H1 (cell line): ENCODE results near the gene LBX1. TPM values are rescaled to one million over a fixed set of nuclear protein-coding genes. Genes with fewer than 3 reads are reported as not detected.
A peak's percentile ranks its signal among the peaks of the same experiment; 100 is the strongest.

ENCODE experiments used
- CTCF ChIA-PET: fragments of 300-600 bp; sonication (Branson Sonifier 250); formaldehyde crosslinking; loops from one replicate; lab custom pipeline; 2021; ENCODE audit not compliant: partially characterized antibody; lab: Charles Lee
- POLR2A ChIA-PET: fragments of 300-600 bp; sonication (Branson Sonifier 250); formaldehyde crosslinking; loops from one replicate; lab custom pipeline; 2021; ENCODE audit warnings: inconsistent platforms; ENCODE audit not compliant: partially characterized antibody; lab: Charles Lee
- DNase-seq, 2 experiments: peaks; one replicate each; pipeline versions ENCODE4 v3.0.0 to v3.0.0-alpha.2; 2010 to 2022; ENCODE audit warnings: low spot score in 2 of 2, low read depth in 1 of 2, mixed read lengths in 1 of 2
- FAIRE-seq: peaks from 2 replicates; lab custom pipeline; 2011; peaks lifted over from hg19 to GRCh38; lab: Jason Lieb, UNC
- H2AFZ ChIP-seq: 2 replicates; pipeline ENCODE4 v1.8.1; 2012; ENCODE audit warnings: low read length, inconsistent platforms
- H2AK5ac ChIP-seq: 2 replicates; pipeline ENCODE4 v1.6.1; 2013; ENCODE audit warnings: low read depth, low read length
- H2BK120ac ChIP-seq: replicated peaks from 2 replicates; pipeline ENCODE3; 2013; ENCODE audit warnings: low read depth, low read length, inconsistent platforms
- H2BK12ac ChIP-seq: 2 replicates; pipeline ENCODE4 v1.6.1; 2013; ENCODE audit warnings: low read depth, low read length
- H2BK15ac ChIP-seq: 2 replicates; pipeline ENCODE4 v1.6.1; 2013; ENCODE audit warnings: low read length
- H2BK20ac ChIP-seq: 2 replicates; pipeline ENCODE4 v1.6.1; 2013; ENCODE audit warnings: low read length
- H2BK5ac ChIP-seq: 2 replicates; pipeline ENCODE4 v1.6.1; 2013; ENCODE audit warnings: low read depth, low read length
- H3K14ac ChIP-seq: 2 replicates; pipeline ENCODE4 v1.6.1; 2013; ENCODE audit warnings: inconsistent platforms; ENCODE audit not compliant: insufficient read length
- H3K18ac ChIP-seq: 2 replicates; pipeline ENCODE4 v1.6.1; 2013; ENCODE audit warnings: low read length; ENCODE audit errors: extremely low read depth
- H3K23ac ChIP-seq: 2 replicates; pipeline ENCODE4 v1.6.1; 2013; ENCODE audit warnings: inconsistent platforms; ENCODE audit not compliant: insufficient read length
- H3K23me2 ChIP-seq: 2 replicates; pipeline ENCODE4 v1.6.1; 2013; ENCODE audit warnings: low read depth, low read length
- H3K27ac ChIP-seq: 2 replicates; pipeline ENCODE4 v1.6.1; 2011; ENCODE audit warnings: low read depth, low read length, inconsistent platforms
- H3K27me3 ChIP-seq, 4 experiments: replicated peaks in 1 of 4; 1 replicate in 1 of 4; 2 replicates in 3 of 4; pipeline versions ENCODE4 v1.6.1 to v1.8.1; 2011 to 2013; ENCODE audit warnings: low read length in 3 of 4, mild to moderate bottlenecking in 3 of 4, inconsistent platforms in 2 of 4, mixed read lengths in 2 of 4, moderate library complexity in 1 of 4; ENCODE audit not compliant: control insufficient read depth in 3 of 4, insufficient read depth in 3 of 4; ENCODE audit errors: extremely low read depth in 1 of 4
- H3K36me3 ChIP-seq, 4 experiments: 2 replicates each; pipeline versions ENCODE4 v1.6.1 to v1.8.1; 2011 to 2013; ENCODE audit warnings: mild to moderate bottlenecking in 4 of 4, low read length in 3 of 4, moderate library complexity in 2 of 4, control low read depth in 1 of 4, inconsistent platforms in 1 of 4; ENCODE audit not compliant: insufficient read depth in 4 of 4, control insufficient read depth in 2 of 4
- H3K4ac ChIP-seq: replicated peaks from 2 replicates; pipeline ENCODE3; 2013; ENCODE audit warnings: low read length, low read depth, mixed read lengths, inconsistent platforms; ENCODE audit not compliant: insufficient read length
- H3K4me1 ChIP-seq, 4 experiments: replicated peaks in 1 of 4; 1 replicate in 1 of 4; 2 replicates in 3 of 4; pipeline versions ENCODE4 v1.6.1 to v1.8.1; 2011 to 2013; ENCODE audit warnings: low read length in 3 of 4, inconsistent platforms in 2 of 4, mixed read lengths in 1 of 4; ENCODE audit not compliant: insufficient read depth in 4 of 4, control insufficient read depth in 3 of 4
- H3K4me2 ChIP-seq, 2 experiments: 2 replicates each; pipeline versions ENCODE4 v1.6.1 to v1.8.1; 2011 to 2013; ENCODE audit warnings: low read depth in 2 of 2, low read length in 2 of 2, control low read depth in 1 of 2, inconsistent platforms in 1 of 2, mild to moderate bottlenecking in 1 of 2; ENCODE audit not compliant: insufficient read depth in 1 of 2
- H3K4me3 ChIP-seq, 4 experiments: fragments of 200-600, 300-600 bp in 1 of 4; sonication (generic), shearing (Covaris generic), sonication (Bioruptor Twin) in 1 of 4; 2 replicates each; pipeline versions ENCODE4 v1.5.1 to v1.8.1; 2011 to 2016; ENCODE audit warnings: low read length in 4 of 4, low read depth in 3 of 4, control low read depth in 2 of 4, inconsistent platforms in 2 of 4, mild to moderate bottlenecking in 2 of 4, mixed read lengths in 1 of 4, moderate library complexity in 1 of 4; ENCODE audit not compliant: insufficient read depth in 2 of 4; ENCODE audit errors: extremely low read depth in 1 of 4
- H3K56ac ChIP-seq: replicated peaks from 2 replicates; pipeline ENCODE3; 2013; ENCODE audit warnings: low read depth, mild to moderate bottlenecking, mixed read lengths, low read length, inconsistent platforms; ENCODE audit not compliant: insufficient read length
- H3K79me1 ChIP-seq: 2 replicates; pipeline ENCODE4 v1.6.1; 2013; ENCODE audit warnings: low read depth, low read length, control low read depth
- H3K79me2 ChIP-seq, 2 experiments: 2 replicates each; pipeline versions ENCODE4 v1.6.1 to v1.8.1; 2012 to 2013; ENCODE audit warnings: low read length in 2 of 2, mild to moderate bottlenecking in 2 of 2, inconsistent platforms in 1 of 2; ENCODE audit not compliant: insufficient read depth in 2 of 2, control insufficient read depth in 1 of 2
- H3K9ac ChIP-seq, 4 experiments: replicated peaks in 1 of 4; 1 replicate in 1 of 4; 2 replicates in 3 of 4; pipeline versions ENCODE4 v1.6.1 to v1.8.1; 2011 to 2013; ENCODE audit warnings: low read depth in 3 of 4, low read length in 3 of 4, control low read depth in 2 of 4, mild to moderate bottlenecking in 2 of 4, moderate library complexity in 2 of 4, inconsistent platforms in 1 of 4; ENCODE audit errors: extremely low read depth in 1 of 4
- H3K9me3 ChIP-seq, 2 experiments: 2 replicates each; pipeline versions ENCODE4 v1.6.1 to v1.8.1; 2012 to 2013; ENCODE audit warnings: mild to moderate bottlenecking in 2 of 2, moderate library complexity in 2 of 2, control low read depth in 1 of 2, inconsistent platforms in 1 of 2, low read depth in 1 of 2, low read length in 1 of 2, mixed read lengths in 1 of 2; ENCODE audit not compliant: insufficient read depth in 2 of 2
- H4K20me1 ChIP-seq, 2 experiments: replicated peaks in 1 of 2; 2 replicates each; pipeline versions ENCODE3 to v1.8.1; 2011 to 2013; ENCODE audit warnings: inconsistent platforms in 2 of 2, low read length in 2 of 2, mild to moderate bottlenecking in 1 of 2; ENCODE audit not compliant: insufficient read depth in 2 of 2, control insufficient read depth in 1 of 2
- H4K5ac ChIP-seq: 2 replicates; pipeline ENCODE4 v1.6.1; 2013; ENCODE audit warnings: low read length, low read depth, mixed read lengths, inconsistent platforms; ENCODE audit not compliant: insufficient read length
- H4K8ac ChIP-seq: 2 replicates; pipeline ENCODE4 v1.8.0; 2013; ENCODE audit warnings: mild to moderate bottlenecking, moderate library complexity, low read length, inconsistent platforms; ENCODE audit not compliant: insufficient read depth; ENCODE audit errors: extremely low read depth
- H4K91ac ChIP-seq: replicated peaks from 2 replicates; pipeline ENCODE3; 2013; ENCODE audit warnings: low read length, mixed read lengths, inconsistent platforms; ENCODE audit not compliant: insufficient read length
- ASH2L ChIP-seq: fragments of 200-600, 300-600 bp; sonication (generic); IDR thresholded peaks from one replicate; pipeline ENCODE4 v1.7.1; 2017; ENCODE audit warnings: low read length
- CBX5 ChIP-seq: fragments of 300-800, 300-1000 bp; sonication (generic); IDR thresholded peaks from 2 replicates; pipeline ENCODE4 v1.7.1; 2016; ENCODE audit warnings: antibody characterized with exemption, low read length, low read depth
- CHD2 ChIP-seq: IDR thresholded peaks from 2 replicates; pipeline ENCODE4 v1.6.1; 2012; ENCODE audit warnings: low read length, improper control_type of control experiment
- CTBP2 ChIP-seq: IDR thresholded peaks from 2 replicates; pipeline ENCODE4 v1.7.0; 2011; ENCODE audit warnings: borderline replicate concordance, mild to moderate bottlenecking, moderate library complexity, mixed read lengths, low read length; ENCODE audit not compliant: insufficient read depth, insufficient read length
- RBBP5 ChIP-seq: IDR thresholded peaks from 2 replicates; pipeline ENCODE4 v1.7.1; 2012; ENCODE audit warnings: low read depth, mild to moderate bottlenecking, inconsistent platforms, low read length, moderate library complexity, borderline replicate concordance
- SP1 ChIP-seq: IDR thresholded peaks from 2 replicates; pipeline ENCODE4 v1.6.1; 2011; ENCODE audit warnings: low read depth, low read length
- USF2 ChIP-seq: IDR thresholded peaks from 2 replicates; pipeline ENCODE4 v1.6.1; 2011; ENCODE audit warnings: low read length, improper control_type of control experiment
- WGBS, 2 experiments: shearing (Covaris generic) in 1 of 2; methylation state at CpG; one replicate each; pipeline versions ENCODE4 v1.1.6 to v1.1.7; 2013 to 2015; ENCODE audit warnings: low lambda C conversion rate in 2 of 2, mixed read lengths in 2 of 2, inconsistent platforms in 1 of 2, low coverage in 1 of 2, missing lambda C conversion rate in 1 of 2; ENCODE audit not compliant: insufficient replicate concordance in 2 of 2, insufficient coverage in 1 of 2, insufficient read length in 1 of 2; ENCODE audit errors: extremely low coverage in 1 of 2, missing lambda C conversion rate in 1 of 2; 5-methylcytosine and 5-hydroxymethylcytosine counted together
- polyA plus RNA-seq, 7 experiments: library from polyadenylated mRNA; depleted of rRNA in 3 of 7; stranded (reverse) in 5 of 7; unstranded in 2 of 7; fragments of >200 nt in 5 of 7; fragments of 200-250 nt in 2 of 7; gene quantifications; 1 replicate in 5 of 7; 2 replicates in 1 of 7; 4 replicates in 1 of 7; pipeline versions ENCODE4 v1.2.1 to v1.2.3, GENCODE V29; 2011 to 2013; ENCODE audit warnings: missing spikeins in 2 of 7, mixed read lengths in 2 of 7
- total RNA-seq: library from RNA; stranded (reverse); fragmentation: NEBNext Ultra II Directional; extraction: Animal tissue kit (Norgen Biotek cat#: 25700); gene quantifications from 2 replicates; pipeline ENCODE4 v1.2.1, GENCODE V29; 2021
- TF ChIP-seq, protein P1 (sequence below): IDR thresholded peaks from 2 replicates; pipeline ENCODE4 v1.6.1; 2012; ENCODE audit warnings: inconsistent platforms

LBX1 gene
- total and polyA plus RNA-seq, 2 of the 8 experiments (the other 6 are each of a cell fraction or from before 2014, with no cell fraction given) = not detected

DNA sequence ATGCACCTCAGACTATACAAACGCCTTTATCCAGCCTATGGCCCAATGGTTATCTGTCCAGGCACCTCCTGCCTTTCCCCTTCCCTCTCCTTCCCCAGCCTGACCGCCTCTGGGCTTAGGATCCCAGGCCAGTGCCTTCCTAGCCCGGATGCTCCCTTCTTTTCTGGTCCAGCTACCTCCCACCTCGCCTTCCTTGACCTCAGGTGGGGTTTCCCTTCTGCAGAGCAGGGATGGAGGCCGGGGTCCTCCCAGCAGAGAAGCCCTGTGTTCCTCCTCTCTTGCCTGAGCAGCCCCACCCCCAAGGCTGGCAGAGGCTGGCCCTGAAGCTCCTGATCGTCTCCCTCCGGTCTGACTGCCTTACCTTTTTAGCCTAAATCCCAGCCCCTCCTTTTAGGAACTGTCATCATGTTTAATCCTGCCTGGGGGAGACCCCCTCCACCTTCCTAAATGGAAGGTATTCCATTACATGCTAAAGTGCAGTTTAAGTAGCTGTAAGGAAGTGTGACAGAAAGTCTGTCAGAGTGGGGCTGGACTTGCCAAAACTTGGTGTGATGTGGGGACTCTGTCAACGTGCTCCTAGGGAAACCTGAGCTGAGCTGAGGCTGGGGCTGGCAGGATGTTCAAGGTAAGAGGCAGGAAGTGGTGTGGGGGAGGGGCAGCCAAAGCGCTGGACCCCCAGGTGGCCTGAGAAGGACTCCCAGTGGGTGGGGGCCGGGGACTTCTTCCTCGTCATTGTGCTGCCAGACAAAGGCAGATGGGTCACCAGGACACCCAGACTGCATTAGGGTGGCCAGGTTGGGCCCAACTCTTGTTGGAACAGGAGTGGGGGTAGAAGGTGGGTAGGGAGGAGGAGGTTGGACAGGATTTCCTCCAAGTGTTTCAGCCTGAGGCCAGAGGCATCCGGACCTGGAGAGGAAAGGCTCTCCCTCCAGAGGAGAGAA is 39.5 kb downstream of the LBX1 start:
- no peak overlapping the region for H3K9ac ChIP-seq
- DNase-seq = peak; percentile 21 to 64
- no peaks in the 10 kb centered on the region for H3K79me2 ChIP-seq
- CTCF ChIA-PET = interaction anchor here (0.9 to 2.2 kb wide), 7 partner anchors 14 to 152 kb away, joined by 3 to 12 read pairs (median 3); no protein-coding TSS in a partner anchor
- no peak overlapping the region for H3K4ac ChIP-seq
- H4K8ac ChIP-seq = no peak overlapping the region
- H3K4me2 ChIP-seq = peak overlapping the region; percentile 24 to 27; a peak in 3 of 4 replicates
- no peaks in the 10 kb centered on the region; the same call in 1 of the 2 replicates for H3K23me2 ChIP-seq
- no peak for TF ChIP-seq CTBP2
- TF ChIP-seq USF2 = no peak
- TF ChIP-seq, protein P1, sequence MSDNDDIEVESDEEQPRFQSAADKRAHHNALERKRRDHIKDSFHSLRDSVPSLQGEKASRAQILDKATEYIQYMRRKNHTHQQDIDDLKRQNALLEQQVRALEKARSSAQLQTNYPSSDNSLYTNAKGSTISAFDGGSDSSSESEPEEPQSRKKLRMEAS = peak; percentile 51
- 0 out of 2 replicates have a peak, but pooled peaks have one; percentile 17 for TF ChIP-seq SP1
- peak; percentile 71; the same call in 1 of the 2 replicates for TF ChIP-seq RBBP5
- peak; percentile 58 for TF ChIP-seq ASH2L
- TF ChIP-seq CBX5 = no peak
- no peak for TF ChIP-seq CHD2
- 58% methylated on average over 10 of the region's 12 CpGs; no CpG with 5 or more reads in 1 of the 2 experiments for whole genome bisulfite sequencing, 2 experiments
- H3K23ac ChIP-seq = no peak overlapping the region
- no peaks in the 10 kb centered on the region for H3K36me3 ChIP-seq
- no peak for FAIRE-seq
- no peaks in the 10 kb centered on the region; a peak in 2 of 7 replicates for H3K27me3 ChIP-seq
- H2AK5ac ChIP-seq = peak overlapping the region; percentile 75; the same call in 1 of the 2 replicates
- POLR2A ChIA-PET = no interaction called here
- peak overlapping the region; percentile 95 for H3K18ac ChIP-seq
- peak overlapping the region; percentile 70 for H4K91ac ChIP-seq
- H4K5ac ChIP-seq = no peak overlapping the region
- peak overlapping the region; percentile 94; the same call in 1 of the 2 replicates for H2BK20ac ChIP-seq
- peak overlapping the region; percentile 22; the same call in 1 of the 2 replicates for H2AFZ ChIP-seq
- H3K9me3 ChIP-seq = no peaks in the 10 kb centered on the region
- no peak overlapping the region for H3K14ac ChIP-seq
- no peaks in the 10 kb centered on the region for H4K20me1 ChIP-seq
- H2BK15ac ChIP-seq = peak overlapping the region; percentile 46; the same call in 1 of the 2 replicates
- H3K27ac ChIP-seq = no peak overlapping the region
- H2BK120ac ChIP-seq = peak overlapping the region; percentile 9
- H2BK5ac ChIP-seq = peak overlapping the region; percentile 94; the same call in 1 of the 2 replicates
- no peak overlapping the region for H3K56ac ChIP-seq
- H3K79me1 ChIP-seq = no peaks in the 10 kb centered on the region
- peak overlapping the region in 1 of 4 experiments; percentile 5; a peak in 1 of 8 replicates for H3K4me3 ChIP-seq
- peak overlapping the region; percentile 90; the same call in 1 of the 2 replicates for H2BK12ac ChIP-seq
- H3K4me1 ChIP-seq = peaks cover 0 to 18% (median 9%) of the 10 kb centered on the region in 4 experiments; a peak in 6 of 7 replicates
